Panc1 (cell line): Measurements from ENCODE around the gene CDK19. TPM values are rescaled to one million over a fixed set of nuclear protein-coding genes. Genes with fewer than 3 reads are reported as not detected.

Experiments used
- ATAC-seq: fragments of 200-7000 bp; cut with Tn5 transposase; 2 replicates; pipeline ENCODE4 v1.9.1; 2020; ENCODE audit warnings: mild to moderate bottlenecking, moderate library complexity
- BruUV-seq: library from RNA; stranded (reverse); fragments of 400-500 nt; replicated peaks from 2 replicates; lab custom pipeline; 2021; lab: Mats Ljungman, UMichigan
- CTCF ChIA-PET: fragments of 300-600 bp; sonication (Branson Sonifier 250); formaldehyde crosslinking; loops from one replicate; lab custom pipeline; 2022; ENCODE audit warnings: antibody characterized with exemption; lab: Charles Lee
- POLR2A ChIA-PET: fragments of 300-600 bp; sonication (Branson Sonifier 250); formaldehyde crosslinking; loops from one replicate; lab custom pipeline; 2022; ENCODE audit warnings: antibody characterized with exemption; lab: Charles Lee
- DNase-seq: peaks from one replicate; pipeline ENCODE4 v3.0.0-alpha.2; 2010; ENCODE audit warnings: low read depth, low spot score
- H3K27ac ChIP-seq: 2 replicates; pipeline ENCODE4 v1.5.1; 2011; ENCODE audit warnings: mild to moderate bottlenecking, low read length, inconsistent platforms
- H3K27me3 ChIP-seq: fragments of 200-500 bp; sonication (Bioruptor generic); 2 replicates; pipeline ENCODE4 v1.6.0; 2014; ENCODE audit warnings: low read length, inconsistent platforms; ENCODE audit not compliant: control insufficient read depth, insufficient read depth
- H3K36me3 ChIP-seq: fragments of 200-500 bp; sonication (Bioruptor generic); 2 replicates; pipeline ENCODE4 v1.5.1; 2014; ENCODE audit warnings: inconsistent platforms, mild to moderate bottlenecking, low read length, moderate library complexity; ENCODE audit not compliant: control insufficient read depth, insufficient read depth
- H3K4me1 ChIP-seq: 2 replicates; pipeline ENCODE4 v1.5.1; 2011; ENCODE audit warnings: inconsistent platforms, mild to moderate bottlenecking, low read length, moderate library complexity; ENCODE audit not compliant: control insufficient read depth, insufficient read depth
- H3K4me3 ChIP-seq, 2 experiments: 2 replicates each; pipeline ENCODE4 v1.5.1; 2011 to 2012; ENCODE audit warnings: low read depth in 2 of 2, low read length in 2 of 2, mild to moderate bottlenecking in 2 of 2, inconsistent platforms in 1 of 2, moderate library complexity in 1 of 2
- H3K9me3 ChIP-seq: fragments of 200-500 bp; sonication (Bioruptor generic); 2 replicates; pipeline ENCODE4 v1.5.1; 2014; ENCODE audit warnings: low read depth, mild to moderate bottlenecking, inconsistent platforms, low read length, moderate library complexity; ENCODE audit not compliant: control insufficient read depth, insufficient read depth
- POLR2AphosphoS5 ChIP-seq: IDR thresholded peaks from 2 replicates; pipeline ENCODE4 v1.6.1; 2012; ENCODE audit warnings: mild to moderate bottlenecking, low read depth, low read length, moderate library complexity
- SIN3A ChIP-seq: IDR thresholded peaks from 2 replicates; pipeline ENCODE4 v1.6.1; 2012; ENCODE audit warnings: low read depth, mild to moderate bottlenecking, low read length, moderate library complexity, borderline replicate concordance; ENCODE audit not compliant: insufficient read depth
- TCF7L2 ChIP-seq: IDR thresholded peaks from 2 replicates; pipeline ENCODE4 v1.6.1; 2011; ENCODE audit warnings: mild to moderate bottlenecking, low read depth, low read length, inconsistent platforms
- in situ Hi-C: cut with HindIII; loops from 2 replicates; pipeline ENCODE4 v1.10.0; 2016; ENCODE audit warnings: low sequenced_read_pairs, low pct_unique_long_range_greater_than_20kb
- intact Hi-C: fragments of 100-400 bp; cut with micrococcal nuclease; formaldehyde crosslinking; loops from one replicate; pipeline ENCODE4 v1.10.0; 2022; ENCODE audit not compliant: unreplicated experiment
- total RNA-seq: library from RNA; stranded (reverse); gene quantifications from one replicate; pipeline ENCODE4 v1.2.1, GENCODE V29; 2021; ENCODE audit not compliant: unreplicated experiment
- TF ChIP-seq, protein P1 (sequence below), 2 experiments: IDR thresholded peaks; 2 replicates each; pipeline ENCODE4 v1.6.1; 2011 to 2012; ENCODE audit warnings: low read depth in 2 of 2, control low read depth in 1 of 2, low read length in 1 of 2, mild to moderate bottlenecking in 1 of 2, moderate library complexity in 1 of 2; ENCODE audit not compliant: insufficient read depth in 1 of 2
- TF ChIP-seq, protein P2 (sequence below): fragments of 450-650 bp; IDR thresholded peaks from 2 replicates; pipeline ENCODE4 v1.5.1; 2017; ENCODE audit warnings: mild to moderate bottlenecking

CDK19 gene
- total RNA-seq, 1 experiment from 2014 or later: 48.4 TPM

DNA sequence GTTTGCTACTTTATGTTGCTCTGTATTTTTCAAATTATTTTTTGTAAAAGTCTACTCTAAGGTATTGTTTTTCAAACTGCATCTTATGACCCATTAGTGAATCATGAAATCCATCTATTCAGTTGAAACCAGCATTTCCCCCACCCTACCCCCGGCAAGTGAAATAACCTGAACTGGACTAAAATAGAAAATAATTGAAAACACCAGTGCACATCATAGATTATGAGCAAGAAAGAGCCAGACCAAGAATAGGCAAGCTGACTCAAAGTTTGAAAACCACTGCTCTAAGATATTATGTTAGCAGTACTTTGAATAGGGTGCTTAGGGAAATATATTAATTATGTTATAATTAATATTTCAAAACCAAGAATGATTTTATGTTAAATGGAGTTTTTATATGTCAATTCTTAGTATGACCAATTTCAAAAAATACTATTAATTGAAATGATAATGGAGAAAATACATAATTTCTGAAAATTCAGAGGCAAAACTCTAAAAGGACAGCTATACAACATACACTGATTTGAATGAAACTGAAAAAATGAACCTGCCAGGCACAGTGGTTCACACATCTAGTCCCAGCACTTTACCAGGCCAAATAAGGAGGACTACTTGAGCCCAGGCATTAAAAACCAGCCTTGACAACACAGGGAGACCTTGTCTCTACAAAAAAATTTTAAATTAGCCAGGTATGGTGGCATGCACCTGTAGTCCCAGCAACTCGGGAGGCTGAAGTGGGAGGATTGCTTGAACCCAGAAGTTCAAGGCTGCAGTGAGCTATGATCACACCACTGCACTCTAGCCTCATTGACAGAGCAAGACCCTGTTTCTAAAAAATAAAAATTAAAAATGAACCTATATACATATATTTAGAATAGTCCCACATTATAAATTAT lies 112.0 kb downstream of the CDK19 start:
- intact Hi-C loops: no loop called here
- in situ Hi-C loops: no loop called here
- Histone ChIP-seq H3K4me1 (0 out of 2 replicates have a peak, but pooled peaks cover 2% of the 10 kb centered on the region), H3K9me3 (no peaks in the 10 kb centered on the region), H3K27me3 (no peaks in the 10 kb centered on the region), H3K27ac (no peak overlapping the region), H3K4me3 (no peak overlapping the region), H3K36me3 (no peaks in the 10 kb centered on the region)
- ChIA-PET CTCF (no interaction called here), POLR2A (no interaction called here)
- TF ChIP-seq, protein P1, sequence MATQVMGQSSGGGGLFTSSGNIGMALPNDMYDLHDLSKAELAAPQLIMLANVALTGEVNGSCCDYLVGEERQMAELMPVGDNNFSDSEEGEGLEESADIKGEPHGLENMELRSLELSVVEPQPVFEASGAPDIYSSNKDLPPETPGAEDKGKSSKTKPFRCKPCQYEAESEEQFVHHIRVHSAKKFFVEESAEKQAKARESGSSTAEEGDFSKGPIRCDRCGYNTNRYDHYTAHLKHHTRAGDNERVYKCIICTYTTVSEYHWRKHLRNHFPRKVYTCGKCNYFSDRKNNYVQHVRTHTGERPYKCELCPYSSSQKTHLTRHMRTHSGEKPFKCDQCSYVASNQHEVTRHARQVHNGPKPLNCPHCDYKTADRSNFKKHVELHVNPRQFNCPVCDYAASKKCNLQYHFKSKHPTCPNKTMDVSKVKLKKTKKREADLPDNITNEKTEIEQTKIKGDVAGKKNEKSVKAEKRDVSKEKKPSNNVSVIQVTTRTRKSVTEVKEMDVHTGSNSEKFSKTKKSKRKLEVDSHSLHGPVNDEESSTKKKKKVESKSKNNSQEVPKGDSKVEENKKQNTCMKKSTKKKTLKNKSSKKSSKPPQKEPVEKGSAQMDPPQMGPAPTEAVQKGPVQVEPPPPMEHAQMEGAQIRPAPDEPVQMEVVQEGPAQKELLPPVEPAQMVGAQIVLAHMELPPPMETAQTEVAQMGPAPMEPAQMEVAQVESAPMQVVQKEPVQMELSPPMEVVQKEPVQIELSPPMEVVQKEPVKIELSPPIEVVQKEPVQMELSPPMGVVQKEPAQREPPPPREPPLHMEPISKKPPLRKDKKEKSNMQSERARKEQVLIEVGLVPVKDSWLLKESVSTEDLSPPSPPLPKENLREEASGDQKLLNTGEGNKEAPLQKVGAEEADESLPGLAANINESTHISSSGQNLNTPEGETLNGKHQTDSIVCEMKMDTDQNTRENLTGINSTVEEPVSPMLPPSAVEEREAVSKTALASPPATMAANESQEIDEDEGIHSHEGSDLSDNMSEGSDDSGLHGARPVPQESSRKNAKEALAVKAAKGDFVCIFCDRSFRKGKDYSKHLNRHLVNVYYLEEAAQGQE (IDR thresholded peaks at IDR 0.05; ENCODE audit: insufficient read depth in 1 of 2, low read depth in 2 of 2, low read length in 1 of 2): no peak
- TF ChIP-seq SIN3A: no peak
- TF ChIP-seq POLR2AphosphoS5: no peak
- TF ChIP-seq, protein P2, sequence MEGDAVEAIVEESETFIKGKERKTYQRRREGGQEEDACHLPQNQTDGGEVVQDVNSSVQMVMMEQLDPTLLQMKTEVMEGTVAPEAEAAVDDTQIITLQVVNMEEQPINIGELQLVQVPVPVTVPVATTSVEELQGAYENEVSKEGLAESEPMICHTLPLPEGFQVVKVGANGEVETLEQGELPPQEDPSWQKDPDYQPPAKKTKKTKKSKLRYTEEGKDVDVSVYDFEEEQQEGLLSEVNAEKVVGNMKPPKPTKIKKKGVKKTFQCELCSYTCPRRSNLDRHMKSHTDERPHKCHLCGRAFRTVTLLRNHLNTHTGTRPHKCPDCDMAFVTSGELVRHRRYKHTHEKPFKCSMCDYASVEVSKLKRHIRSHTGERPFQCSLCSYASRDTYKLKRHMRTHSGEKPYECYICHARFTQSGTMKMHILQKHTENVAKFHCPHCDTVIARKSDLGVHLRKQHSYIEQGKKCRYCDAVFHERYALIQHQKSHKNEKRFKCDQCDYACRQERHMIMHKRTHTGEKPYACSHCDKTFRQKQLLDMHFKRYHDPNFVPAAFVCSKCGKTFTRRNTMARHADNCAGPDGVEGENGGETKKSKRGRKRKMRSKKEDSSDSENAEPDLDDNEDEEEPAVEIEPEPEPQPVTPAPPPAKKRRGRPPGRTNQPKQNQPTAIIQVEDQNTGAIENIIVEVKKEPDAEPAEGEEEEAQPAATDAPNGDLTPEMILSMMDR: no peak
- no peak for TF ChIP-seq TCF7L2
- DNase-seq: no peak
- no peak for ATAC-seq
- BruUV-seq: no TSS peak

DNA sequence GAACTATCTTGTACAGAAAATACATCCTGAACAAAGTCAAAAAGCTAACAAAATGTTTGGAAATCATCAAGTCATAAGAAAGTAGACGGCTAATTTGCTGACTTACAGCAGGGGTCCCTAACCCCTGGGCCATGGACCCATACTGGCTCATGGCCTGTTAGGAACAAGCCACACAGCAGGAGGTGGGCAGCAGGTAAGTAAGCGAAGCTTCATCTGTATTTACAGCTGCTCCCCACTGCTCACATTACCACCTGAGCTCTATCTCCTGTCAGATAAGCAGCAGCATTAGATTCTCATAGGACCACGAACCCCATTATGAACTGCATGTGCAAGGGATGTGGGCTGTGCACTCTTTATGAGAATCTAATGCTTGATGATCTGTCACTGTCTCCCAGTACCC lies 115.5 kb downstream of the CDK19 start:
- no peaks in the 10 kb centered on the region for H3K27me3 ChIP-seq
- in situ Hi-C loops: no loop called here
- ATAC-seq (no peak), DNase-seq (no peak)
- ChIA-PET CTCF (interaction anchor here (0.6 kb wide), 1 partner anchor 210 kb away, joined by 3 read pairs; no protein-coding TSS in a partner anchor), POLR2A (interaction anchor here (0.6 kb wide), 1 partner anchor 283 kb away, joined by 5 read pairs; no protein-coding TSS in a partner anchor)
- H3K4me1 ChIP-seq: 0 out of 2 replicates have a peak, but pooled peaks cover 2% of the 10 kb centered on the region
- no peaks in the 10 kb centered on the region for H3K36me3 ChIP-seq
- BruUV-seq: no TSS peak
- H3K27ac ChIP-seq: no peak overlapping the region
- H3K9me3 ChIP-seq: no peaks in the 10 kb centered on the region
- intact Hi-C loops: no loop called here
- H3K4me3 ChIP-seq: no peak overlapping the region
- TF ChIP-seq, protein P2: no peak
